Measurements from ENCODE around the gene C11orf65. TPM values are rescaled to one million over a fixed set of nuclear protein-coding genes. Genes with fewer than 3 reads are reported as not detected.
"Not testable (repeated sequence)": the region's sequence is repeated elsewhere in the genome, so short reads cannot be mapped to it uniquely, and the experiment has no call there.

C11orf65 gene
- total and polyA plus RNA-seq, 4 donors: 0.33 to 1.2 (median 0.68) TPM

- TF ChIP-seq REST (IDR thresholded peaks at IDR 0.05): no peak
- no peak for TF ChIP-seq NR2F2 (IDR thresholded peaks at IDR 0.05)
- no peak for TF ChIP-seq HNF4G (IDR thresholded peaks at IDR 0.05)
- TF ChIP-seq RAD21 (IDR thresholded peaks at IDR 0.05): no peak
- TF ChIP-seq JUND (IDR thresholded peaks at IDR 0.05): no peak
Measured at GRCh38 chr11:108431997-108432396, 35.3 kb downstream of the C11orf65 start (continued).

- TF ChIP-seq YY1 (IDR thresholded peaks at IDR 0.05): no peak
- 87% methylated on average over 1 of the region's 1 CpG for WGBS
- Histone ChIP-seq H3K27ac (ENCODE audit: low read depth in 1 of 2, low read length in 2 of 2) (no peak overlapping the region), H3K4me1 (ENCODE audit: control insufficient read depth in 4 of 4, insufficient read depth in 4 of 4, low read length in 3 of 4) (no peaks in the 10 kb centered on the region), H3K36me3 (ENCODE audit: control insufficient read depth in 4 of 4, insufficient read depth in 3 of 4, low read depth in 1 of 4, low read length in 3 of 4) (no peaks in the 10 kb centered on the region), H3K9ac (ENCODE audit: low read depth in 1 of 2, low read length in 2 of 2) (no peak overlapping the region), H3K4me3 (ENCODE audit: low read depth in 1 of 3, low read length in 3 of 3) (no peak overlapping the region), H3K27me3 (ENCODE audit: control insufficient read depth in 4 of 4, insufficient read depth in 4 of 4, low read length in 3 of 4) (no peaks in the 10 kb centered on the region), H3K9me3 (ENCODE audit: control insufficient read depth in 4 of 4, low read length in 3 of 4) (no peaks in the 10 kb centered on the region)
- no peak for DNase-seq (ENCODE audit: low spot score)
Measured at GRCh38 chr11:108431370-108431769, 36.0 kb downstream of the C11orf65 start.

GRCh38 chr11:108417551-108417950 lies 49.8 kb downstream of the C11orf65 start:
- WGBS: 69% methylated on average over 2 of the region's 2 CpGs
- not testable (repeated sequence) for H3K9ac ChIP-seq (ENCODE audit: low read depth in 1 of 2, low read length in 2 of 2); H3K27me3 ChIP-seq (ENCODE audit: control insufficient read depth in 4 of 4, insufficient read depth in 4 of 4, low read length in 3 of 4); H3K4me3 ChIP-seq (ENCODE audit: low read depth in 1 of 3, low read length in 3 of 3); H3K4me1 ChIP-seq (ENCODE audit: control insufficient read depth in 4 of 4, insufficient read depth in 4 of 4, low read length in 3 of 4); H3K9me3 ChIP-seq (ENCODE audit: control insufficient read depth in 4 of 4, low read length in 3 of 4); H3K36me3 ChIP-seq (ENCODE audit: control insufficient read depth in 4 of 4, insufficient read depth in 3 of 4, low read depth in 1 of 4, low read length in 3 of 4); DNase-seq (ENCODE audit: low spot score); H3K27ac ChIP-seq (ENCODE audit: low read depth in 1 of 2, low read length in 2 of 2)
- peak; percentile 76 to 78 for TF ChIP-seq RAD21 (IDR thresholded peaks at IDR 0.05)
- TF ChIP-seq CTCF (IDR thresholded peaks at IDR 0.05; ENCODE audit: low read depth, low read length, missing input control): peak; percentile 33

- no peak overlapping the region for H3K4me3 ChIP-seq (ENCODE audit: low read depth in 1 of 3, low read length in 3 of 3)
- no peaks in the 10 kb centered on the region for H3K36me3 ChIP-seq (ENCODE audit: control insufficient read depth in 4 of 4, insufficient read depth in 3 of 4, low read depth in 1 of 4, low read length in 3 of 4)
- H3K27me3 ChIP-seq (ENCODE audit: control insufficient read depth in 4 of 4, insufficient read depth in 4 of 4, low read length in 3 of 4): no peaks in the 10 kb centered on the region
- H3K27ac ChIP-seq (ENCODE audit: low read depth in 1 of 2, low read length in 2 of 2): no peak overlapping the region
- no peaks in the 10 kb centered on the region for H3K4me1 ChIP-seq (ENCODE audit: control insufficient read depth in 4 of 4, insufficient read depth in 4 of 4, low read length in 3 of 4)
- no peak for DNase-seq (ENCODE audit: low spot score)
- H3K9me3 ChIP-seq (ENCODE audit: control insufficient read depth in 4 of 4, low read length in 3 of 4): peaks cover 0 to 5% (median 0%) of the 10 kb centered on the region in 4 donors
- no peak overlapping the region for H3K9ac ChIP-seq (ENCODE audit: low read depth in 1 of 2, low read length in 2 of 2)
- TF ChIP-seq NR2F2 (IDR thresholded peaks at IDR 0.05) (no peak), FOXA2 (IDR thresholded peaks at IDR 0.05) (no peak), RAD21 (IDR thresholded peaks at IDR 0.05) (no peak), SP1 (IDR thresholded peaks at IDR 0.05) (no peak), HNF4A (conservative IDR thresholded peaks at IDR 0.05) (no peak), ATF3 (IDR thresholded peaks at IDR 0.05) (no peak), HNF4G (IDR thresholded peaks at IDR 0.05) (no peak), GABPA (IDR thresholded peaks at IDR 0.05 in 1 of 2, conservative IDR thresholded peaks at IDR 0.05 in 1 of 2) (no peak), REST (IDR thresholded peaks at IDR 0.05) (no peak), ZBTB33 (IDR thresholded peaks at IDR 0.05) (no peak), MAX (IDR thresholded peaks at IDR 0.05) (no peak), JUND (IDR thresholded peaks at IDR 0.05) (no peak), TAF1 (conservative IDR thresholded peaks at IDR 0.05) (no peak), YY1 (IDR thresholded peaks at IDR 0.05) (no peak)
Measured at GRCh38 chr11:108414958-108415357, 52.4 kb downstream of the C11orf65 start.
